GM15510 (cell line): ENCODE measurements around the gene MXI1.

Source experiments
- POLR2A ChIP-seq: IDR thresholded peaks from 3 replicates; pipeline ENCODE4 v1.6.1; 2011; ENCODE audit warnings: borderline replicate concordance; ENCODE audit not compliant: insufficient read length; ENCODE audit errors: extremely low read depth

Gene MXI1

DNA sequence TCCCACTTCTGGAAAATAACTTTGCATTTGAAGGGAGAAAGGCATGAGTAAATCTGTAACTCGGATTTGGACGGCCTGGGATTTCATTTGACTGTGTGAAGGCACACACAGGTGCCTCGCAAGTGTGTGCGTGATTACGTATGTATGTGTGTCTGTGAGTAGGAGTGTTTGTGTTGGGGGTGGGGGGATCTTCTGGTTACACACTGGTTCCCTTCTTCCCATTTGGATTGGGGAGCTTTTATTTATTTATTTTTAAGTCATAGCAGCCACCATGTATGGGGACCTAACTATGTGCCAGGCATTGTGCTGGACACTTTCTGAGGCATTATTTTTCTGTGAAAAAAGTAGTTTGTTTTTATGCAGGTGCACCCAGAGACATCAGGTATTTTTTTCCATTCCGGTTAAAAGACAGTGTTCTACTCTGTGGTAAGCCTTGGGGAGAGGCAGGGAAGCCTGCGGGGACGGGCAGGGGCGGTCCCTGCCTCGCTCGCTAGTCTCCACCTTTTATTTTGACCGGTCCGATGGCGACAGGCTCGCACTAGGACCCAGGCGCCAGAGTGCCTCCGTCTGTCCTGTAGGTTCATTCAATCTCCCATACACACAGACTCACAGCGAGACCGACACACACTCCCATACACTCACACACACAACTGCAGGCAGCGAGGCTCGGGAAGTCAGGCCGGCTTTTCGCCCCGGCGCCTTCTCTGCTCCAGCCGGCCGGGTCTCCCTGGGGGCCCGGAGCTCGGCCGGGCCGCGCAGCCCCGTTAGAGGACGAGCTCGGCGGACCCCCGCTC is at the start of gene MXI1:
MXI1 (plus strand) TSS at position 595 of the 794 bp plus-strand sequence. CDS start 204 bp downstream, outside the sequence.
- TF ChIP-seq POLR2A: peak; percentile 16

GRCh38 chr10:110158051-110159005 is 49.1 kb upstream of the MXI1 start:
- TF ChIP-seq POLR2A: no peak

- no peak for TF ChIP-seq POLR2A
These were observed 47.3 kb upstream of the MXI1 start for GRCh38 chr10:110160081-110160480.

DNA sequence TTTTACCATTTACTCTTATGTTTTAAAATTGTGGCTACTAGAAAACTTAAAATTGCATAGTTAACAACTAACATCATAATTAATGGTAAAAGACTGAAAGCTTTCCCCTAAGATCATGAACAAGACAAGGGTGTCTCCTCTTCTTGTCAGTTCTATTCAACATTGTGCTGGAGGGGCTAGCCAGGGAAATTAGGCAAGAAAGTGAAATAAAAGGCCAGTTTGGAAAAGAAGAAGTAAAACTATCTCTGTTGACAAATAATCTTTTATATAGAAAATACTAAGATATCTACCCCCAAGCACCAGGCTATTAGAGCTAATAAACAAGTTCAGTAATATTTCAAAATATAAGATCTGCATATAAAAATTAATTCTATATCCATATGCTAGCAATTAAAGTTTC is 46.9 kb upstream of the MXI1 start:
- TF ChIP-seq POLR2A: no peak

DNA sequence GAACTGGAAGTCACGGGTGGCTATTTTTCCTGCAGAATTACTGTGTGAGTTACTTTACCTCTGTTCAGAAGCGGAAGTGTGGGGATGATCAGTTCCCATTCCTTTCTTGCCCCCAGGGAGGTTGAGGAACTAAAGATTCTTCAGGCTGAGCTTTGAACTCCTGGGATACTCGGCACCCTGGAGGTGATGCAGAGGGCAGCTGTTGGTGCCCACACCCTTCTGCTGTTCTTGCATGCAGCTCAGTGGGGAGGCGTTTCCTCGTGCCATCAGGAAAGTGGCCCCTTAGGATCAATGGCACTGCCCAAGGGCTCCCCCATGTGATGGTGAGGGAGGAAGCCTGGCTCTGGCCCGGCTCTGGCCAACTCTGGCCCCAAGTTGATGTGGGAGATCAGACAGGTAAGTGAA is 44.7 kb upstream of the MXI1 start:
- no peak for TF ChIP-seq POLR2A

GRCh38 chr10:110163192-110163773 is 44.1 kb upstream of the MXI1 start:
- TF ChIP-seq POLR2A: no peak

GRCh38 chr10:110163841-110164240 is 43.6 kb upstream of the MXI1 start:
- no peak for TF ChIP-seq POLR2A

GRCh38 chr10:110165239-110165638 is 42.2 kb upstream of the MXI1 start:
- no peak for TF ChIP-seq POLR2A

DNA sequence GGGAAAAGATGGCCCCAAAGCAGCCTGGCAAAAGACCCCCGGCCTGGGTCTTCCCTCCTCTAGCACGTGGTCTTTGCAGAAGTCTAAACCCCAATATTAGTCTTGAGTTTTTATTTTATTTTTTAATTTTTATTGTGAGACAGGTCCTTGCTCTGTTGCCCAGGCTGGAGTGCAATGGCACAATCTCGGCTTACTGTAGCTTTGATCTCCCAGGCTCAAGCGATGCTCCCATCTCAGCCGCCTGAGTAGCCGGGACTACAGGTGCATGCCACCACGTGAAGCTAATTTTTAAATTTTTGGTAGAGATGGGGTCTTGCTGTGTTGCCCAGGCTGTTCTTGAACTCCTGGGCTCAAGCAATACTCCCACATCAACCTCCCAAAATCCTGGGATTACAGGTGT is 40.3 kb upstream of the MXI1 start:
- no peak for TF ChIP-seq POLR2A

- no peak for TF ChIP-seq POLR2A
These were observed 38.6 kb upstream of the MXI1 start for GRCh38 chr10:110168601-110169481.

DNA sequence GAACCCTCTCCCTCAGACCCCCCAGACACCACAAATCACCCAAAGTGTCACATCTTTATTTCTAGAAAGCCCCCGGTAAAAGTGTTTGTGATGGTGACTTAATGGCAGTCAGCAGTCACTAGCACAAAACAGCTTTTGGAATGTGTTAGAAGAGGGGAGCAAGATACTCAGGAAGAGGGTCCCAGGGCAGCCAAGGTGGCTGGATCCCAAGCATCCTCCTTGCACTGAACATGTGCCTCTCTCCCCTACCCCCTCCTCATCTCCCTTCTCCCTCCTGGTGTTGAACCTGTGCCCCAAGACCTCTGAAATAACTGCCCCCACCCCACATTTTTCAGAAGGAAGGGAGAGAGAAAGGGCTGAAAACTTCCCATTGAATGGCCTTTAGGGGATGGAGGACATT is 37.8 kb upstream of the MXI1 start:
- no peak for TF ChIP-seq POLR2A

GRCh38 chr10:110170142-110170971 is 37.0 kb upstream of the MXI1 start:
- TF ChIP-seq POLR2A: no peak

DNA sequence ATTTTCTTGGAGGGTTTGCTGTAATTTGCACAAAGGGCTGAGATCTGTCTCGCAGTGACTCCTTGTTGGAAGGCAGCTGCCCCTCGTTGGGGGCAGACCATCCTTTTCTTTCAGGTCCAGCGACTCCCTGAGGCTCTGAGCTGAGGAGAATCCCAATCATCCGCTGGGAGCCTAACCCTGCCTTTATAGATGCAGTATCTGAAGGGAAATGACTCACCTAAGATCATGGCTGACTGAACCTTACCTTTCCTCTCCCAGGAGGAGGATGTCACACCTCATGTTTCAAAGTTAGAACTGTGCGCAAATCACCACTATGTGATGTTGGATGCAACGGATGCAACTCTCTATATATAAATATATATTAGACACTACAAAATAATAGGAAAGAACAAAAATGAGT is 36.4 kb upstream of the MXI1 start:
- no peak for TF ChIP-seq POLR2A
